Right hindlimb (tissue), 1 donor: ENCODE measurements around the gene NCBP2L.

Experiments used
- DNase-seq: peaks from one replicate; pipeline ENCODE4 v3.0.0-alpha.2; 2018

Gene NCBP2L

GRCh38 chrX:107818900-107819521 lies 41.5 kb downstream of the NCBP2L start:
- DNase-seq, result no peak

DNA sequence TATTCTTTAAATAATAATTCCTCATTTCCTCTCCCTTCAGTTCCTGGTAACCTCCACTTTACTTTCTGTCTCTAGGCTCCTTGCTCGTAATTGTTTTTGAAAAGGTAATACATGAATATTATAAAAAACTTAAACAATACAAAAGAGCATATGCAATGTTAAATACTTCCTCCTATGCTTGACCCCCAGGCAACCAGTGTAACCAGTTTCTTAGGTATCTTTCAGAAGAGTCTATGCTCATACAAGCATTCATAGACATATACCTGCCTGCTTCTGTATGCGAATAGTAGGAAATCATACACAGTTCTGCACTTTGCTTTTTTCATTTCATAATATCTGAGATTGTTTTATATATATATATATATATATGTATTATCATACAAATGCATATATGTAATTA lies 45.5 kb downstream of the NCBP2L start:
- DNase-seq, result no peak

- no peak for DNase-seq
These were observed 45.9 kb downstream of the NCBP2L start for GRCh38 chrX:107823456-107823855.

GRCh38 chrX:107825698-107826237 lies 48.2 kb downstream of the NCBP2L start, which contains the start of gene MID2:
MID2 (plus strand) TSS chrX:107825866; CDS start chrX:107826427, 561 bp downstream.
- DNase-seq, result peak; percentile 51

- DNase-seq, result peak; percentile 54
These were observed 48.9 kb downstream of the NCBP2L start for GRCh38 chrX:107826238-107827029.

DNA sequence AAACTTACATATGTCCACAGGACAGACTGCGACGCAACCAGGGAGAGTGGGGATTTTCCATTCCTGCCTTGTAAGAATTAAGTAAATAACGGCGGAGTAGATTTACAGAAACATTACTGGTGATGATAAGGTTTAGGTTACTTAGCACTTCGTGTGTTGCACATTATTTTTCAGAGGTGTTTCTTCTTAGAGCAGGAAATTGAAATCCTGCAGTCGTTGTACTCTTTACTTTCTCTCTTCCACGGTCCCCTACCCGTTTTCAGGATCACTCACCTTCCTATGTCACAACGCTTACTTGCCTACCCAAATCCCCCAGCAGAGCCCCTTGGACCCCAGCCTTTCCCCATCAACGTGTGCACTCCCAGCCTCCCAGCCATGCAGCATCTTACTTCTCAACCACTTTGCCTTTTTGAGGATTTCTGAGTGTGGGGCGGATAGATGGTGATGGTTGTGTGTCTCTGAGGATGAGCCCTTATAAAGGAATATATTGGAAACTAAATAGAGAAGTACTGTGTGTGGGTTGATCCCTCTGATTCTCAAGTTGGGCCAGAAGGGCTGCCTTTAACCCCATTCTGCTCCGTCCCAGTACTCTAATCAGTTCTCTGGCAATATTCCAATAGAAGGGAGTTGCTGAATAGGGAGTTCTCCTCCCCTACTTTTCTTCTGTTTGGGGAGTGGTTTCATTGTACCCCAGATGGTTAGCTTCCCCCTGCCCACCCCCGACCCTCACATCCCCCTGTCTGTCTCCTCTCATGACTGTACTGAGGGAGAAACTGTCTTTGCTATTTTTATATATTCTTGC lies 49.7 kb downstream of the NCBP2L start:
- no peak for DNase-seq

GRCh38 chrX:107827852-107828251 lies 50.3 kb downstream of the NCBP2L start:
- DNase-seq, result no peak

GRCh38 chrX:107829878-107830277 lies 52.3 kb downstream of the NCBP2L start:
- no peak for DNase-seq

GRCh38 chrX:107831071-107831730 lies 53.7 kb downstream of the NCBP2L start:
- no peak for DNase-seq

- no peak for DNase-seq
These were observed 57.0 kb downstream of the NCBP2L start for GRCh38 chrX:107834275-107835201.

- no peak for DNase-seq
These were observed 59.4 kb downstream of the NCBP2L start for GRCh38 chrX:107836958-107837357.

DNA sequence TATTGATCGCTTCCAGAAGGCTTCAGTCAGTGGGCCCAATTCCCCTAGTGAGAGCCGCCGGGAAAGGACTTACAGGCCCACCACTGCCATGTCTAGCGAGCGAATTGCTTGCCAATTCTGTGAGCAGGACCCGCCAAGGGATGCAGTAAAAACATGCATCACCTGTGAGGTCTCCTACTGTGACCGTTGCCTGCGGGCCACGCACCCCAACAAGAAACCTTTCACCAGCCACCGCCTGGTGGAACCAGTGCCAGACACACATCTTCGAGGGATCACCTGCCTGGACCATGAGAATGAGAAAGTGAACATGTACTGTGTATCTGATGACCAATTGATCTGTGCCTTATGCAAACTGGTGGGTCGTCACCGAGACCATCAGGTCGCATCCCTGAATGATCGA lies 63.4 kb downstream of the NCBP2L start:
- DNase-seq, result no peak

DNA sequence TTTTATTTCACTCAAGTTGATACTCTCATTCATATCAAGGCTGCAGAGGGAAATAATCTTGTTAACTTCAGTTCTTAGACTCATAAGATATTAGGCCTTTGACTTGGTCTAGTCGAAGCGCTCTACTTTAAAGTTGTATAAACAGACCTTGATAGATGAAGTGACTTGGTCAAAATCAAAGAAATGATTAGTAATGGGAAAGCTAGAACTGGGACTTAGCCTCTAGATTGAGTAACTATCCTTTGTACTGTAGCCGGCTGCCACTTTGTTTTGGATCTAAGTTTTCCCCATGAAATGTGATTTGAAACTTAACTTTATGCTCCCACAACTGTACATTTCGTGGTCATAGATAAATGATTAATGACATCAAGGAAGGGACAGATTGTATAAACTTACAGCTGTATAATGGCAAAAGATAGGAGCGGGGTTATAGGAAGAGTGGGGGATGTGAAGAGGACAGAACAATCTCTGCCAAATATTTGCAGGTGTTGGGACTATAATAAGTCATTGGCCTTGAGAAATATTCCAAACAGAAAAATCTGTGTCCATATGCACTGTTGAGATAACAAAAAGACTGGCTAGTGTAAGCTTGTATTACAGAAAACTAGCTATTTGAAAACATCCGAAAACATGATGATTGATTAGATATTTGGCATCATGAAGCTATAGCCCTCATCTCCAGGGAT lies 65.3 kb downstream of the NCBP2L start:
- no peak for DNase-seq
